GM12865 (cell line): ENCODE data around the gene SMIM8.

Source experiments
- DNase-seq: peaks from one replicate; pipeline ENCODE4 v3.0.0; 2010; ENCODE audit warnings: low read depth
- H3K4me3 ChIP-seq: 2 replicates; pipeline ENCODE4 v1.5.1; 2011; ENCODE audit warnings: mild to moderate bottlenecking, low read depth, low read length, control low read depth
- CTCF ChIP-seq: IDR thresholded peaks from 2 replicates; pipeline ENCODE4 v1.5.1; 2011; ENCODE audit warnings: low read length, control low read depth, low read depth, inconsistent platforms; ENCODE audit not compliant: insufficient read depth; ENCODE audit errors: missing control alignments

Gene SMIM8

GRCh38 chr6:87364602-87365252 lies 42.3 kb downstream of the SMIM8 start:
- no peak overlapping the region for H3K4me3 ChIP-seq
- no peak for DNase-seq
- TF ChIP-seq CTCF, result no peak

- no peak overlapping the region for H3K4me3 ChIP-seq
- DNase-seq, result no peak
These were observed 43.9 kb downstream of the SMIM8 start for GRCh38 chr6:87366072-87366827.

GRCh38 chr6:87366899-87367298 lies 44.5 kb downstream of the SMIM8 start:
- H3K4me3 ChIP-seq, result no peak overlapping the region
- TF ChIP-seq CTCF, result no peak
- peak; percentile 7 for DNase-seq

More at GRCh38 chr6:87366072-87366827, 43.9 kb downstream of the SMIM8 start:
- TF ChIP-seq CTCF, result no peak

- H3K4me3 ChIP-seq, result no peak overlapping the region
- TF ChIP-seq CTCF, result no peak
- DNase-seq, result no peak
These were observed 51.0 kb downstream of the SMIM8 start for GRCh38 chr6:87373377-87373776.

- no peak for DNase-seq
- TF ChIP-seq CTCF, result no peak
- H3K4me3 ChIP-seq, result no peak overlapping the region
These were observed 52.9 kb downstream of the SMIM8 start for GRCh38 chr6:87375315-87375714.

- TF ChIP-seq CTCF, result no peak
- DNase-seq, result no peak
- no peak overlapping the region for H3K4me3 ChIP-seq
These were observed 54.3 kb downstream of the SMIM8 start for GRCh38 chr6:87376643-87377042.
